Parathyroid adenoma (tissue), 2 donors: Measurements from ENCODE around the gene MTCL3.

Experiments used
- H2AFZ ChIP-seq: fragments of 300-600 bp; sonication (generic); one replicate; pipeline ENCODE4 v1.7.0; 2017; ENCODE audit warnings: antibody characterized with exemption, mild to moderate bottlenecking
- H3K27ac ChIP-seq: fragments of 300-600 bp; sonication (generic); one replicate; pipeline ENCODE4 v1.7.0; 2017
- H3K27me3 ChIP-seq: fragments of 300-600 bp; sonication (generic); one replicate; pipeline ENCODE4 v1.7.0; 2017; ENCODE audit warnings: low read length; ENCODE audit not compliant: control insufficient read depth, insufficient read depth
- H3K36me3 ChIP-seq: fragments of 300-600 bp; sonication (generic); one replicate; pipeline ENCODE4 v1.7.0; 2017; ENCODE audit warnings: low read length; ENCODE audit not compliant: control insufficient read depth, insufficient read depth
- H3K4me1 ChIP-seq: fragments of 300-600 bp; sonication (generic); one replicate; pipeline ENCODE4 v1.7.0; 2017; ENCODE audit warnings: control low read depth
- H3K4me2 ChIP-seq: fragments of 300-600 bp; sonication (generic); one replicate; pipeline ENCODE4 v1.7.0; 2017; ENCODE audit warnings: low read length
- H3K4me3 ChIP-seq: fragments of 300-600 bp; sonication (generic); one replicate; pipeline ENCODE4 v1.7.0; 2017; ENCODE audit warnings: low read depth, low read length
- H3K79me2 ChIP-seq: fragments of 300-600 bp; sonication (generic); one replicate; pipeline ENCODE4 v1.7.0; 2017; ENCODE audit warnings: control low read depth
- H3K9ac ChIP-seq: fragments of 300-600 bp; sonication (generic); one replicate; pipeline ENCODE4 v1.7.0; 2017; ENCODE audit warnings: mild to moderate bottlenecking
- H3K9me3 ChIP-seq: fragments of 300-600 bp; sonication (generic); one replicate; pipeline ENCODE4 v1.7.0; 2017; ENCODE audit warnings: low read length; ENCODE audit not compliant: control insufficient read depth
- CTCF ChIP-seq: fragments of 300-600 bp; sonication (generic); IDR thresholded peaks from one replicate; pipeline ENCODE4 v1.7.0; 2017; ENCODE audit warnings: antibody characterized with exemption, mild to moderate bottlenecking
- donor health status: primary hyperparathyroidism.

MTCL3 gene

GRCh38 chr6:127513425-127513824 lies 5.7 kb downstream of the MTCL3 start:
- Histone ChIP-seq H3K9me3 (no peaks in the 10 kb centered on the region), H3K79me2 (no peaks in the 10 kb centered on the region), H3K9ac (no peak overlapping the region), H3K4me3 (no peak overlapping the region), H3K4me2 (no peak overlapping the region), H3K36me3 (no peaks in the 10 kb centered on the region), H3K27ac (no peak overlapping the region), H3K27me3 (peaks cover 10% of the 10 kb centered on the region), H2AFZ (no peak overlapping the region), H3K4me1 (no peaks in the 10 kb centered on the region)
- no peak for TF ChIP-seq CTCF

- Histone ChIP-seq H3K9me3 (no peaks in the 10 kb centered on the region), H2AFZ (no peak overlapping the region), H3K27ac (no peak overlapping the region), H3K4me1 (no peaks in the 10 kb centered on the region), H3K36me3 (no peaks in the 10 kb centered on the region), H3K79me2 (no peaks in the 10 kb centered on the region), H3K9ac (no peak overlapping the region), H3K4me3 (no peak overlapping the region), H3K4me2 (no peak overlapping the region), H3K27me3 (peaks cover 4% of the 10 kb centered on the region)
- TF ChIP-seq CTCF = no peak
Observed at GRCh38 chr6:127510876-127511275, 8.3 kb downstream of the MTCL3 start.

GRCh38 chr6:127506894-127507293 lies 12.2 kb downstream of the MTCL3 start:
- Histone ChIP-seq H3K79me2 (no peaks in the 10 kb centered on the region), H2AFZ (no peak overlapping the region), H3K36me3 (no peaks in the 10 kb centered on the region), H3K4me1 (no peaks in the 10 kb centered on the region), H3K27ac (no peak overlapping the region), H3K9ac (no peak overlapping the region), H3K9me3 (no peaks in the 10 kb centered on the region), H3K4me3 (no peak overlapping the region), H3K27me3 (no peaks in the 10 kb centered on the region), H3K4me2 (no peak overlapping the region)
- no peak for TF ChIP-seq CTCF

- no peaks in the 10 kb centered on the region for H3K36me3 ChIP-seq
- no peak for TF ChIP-seq CTCF
Observed at GRCh38 chr6:127503022-127503421, 16.1 kb downstream of the MTCL3 start.

GRCh38 chr6:127497410-127497809 lies 21.7 kb downstream of the MTCL3 start:
- Histone ChIP-seq H3K27ac (no peak overlapping the region), H3K4me3 (no peak overlapping the region), H3K79me2 (peaks cover 4% of the 10 kb centered on the region), H3K36me3 (no peaks in the 10 kb centered on the region), H3K9ac (no peak overlapping the region), H3K27me3 (no peaks in the 10 kb centered on the region), H3K9me3 (no peaks in the 10 kb centered on the region), H2AFZ (no peak overlapping the region), H3K4me1 (no peaks in the 10 kb centered on the region), H3K4me2 (no peak overlapping the region)
- no peak for TF ChIP-seq CTCF

More at GRCh38 chr6:127503022-127503421, 16.1 kb downstream of the MTCL3 start:
- H3K9me3 ChIP-seq = no peaks in the 10 kb centered on the region
- H3K9ac ChIP-seq = no peak overlapping the region
- H2AFZ ChIP-seq = no peak overlapping the region
- no peak overlapping the region for H3K4me3 ChIP-seq
- H3K4me2 ChIP-seq = no peak overlapping the region
- no peaks in the 10 kb centered on the region for H3K27me3 ChIP-seq
- H3K79me2 ChIP-seq = no peaks in the 10 kb centered on the region
- no peak overlapping the region for H3K27ac ChIP-seq
- no peaks in the 10 kb centered on the region for H3K4me1 ChIP-seq
